HG02840 (cell line): ENCODE data around the gene NAV2.

Source experiments
- ATAC-seq: cut with Tn5 transposase; IDR thresholded peaks from one replicate; pipeline ENCODE4 v1.9.1; 2021; ENCODE audit warnings: mild to moderate bottlenecking, moderate library complexity, moderate number of reproducible peaks; ENCODE audit not compliant: unreplicated experiment, low FRiP score

NAV2 gene

GRCh38 chr11:19714022-19714386 is 1.4 kb downstream of the NAV2 start:
- ATAC-seq = no peak

GRCh38 chr11:19714387-19715363 is 2.0 kb downstream of the NAV2 start:
- no peak for ATAC-seq

- no peak for ATAC-seq
Observed at GRCh38 chr11:19715373-19715772, 2.7 kb downstream of the NAV2 start.

- no peak for ATAC-seq
Observed at GRCh38 chr11:19718051-19718450, 5.4 kb downstream of the NAV2 start.

GRCh38 chr11:19718951-19719350 is 6.3 kb downstream of the NAV2 start:
- no peak for ATAC-seq

- ATAC-seq = no peak
Observed at GRCh38 chr11:19719960-19720359, 7.3 kb downstream of the NAV2 start.

- no peak for ATAC-seq
Observed at GRCh38 chr11:19721176-19721575, 8.5 kb downstream of the NAV2 start.

GRCh38 chr11:19722702-19723101 is 10.1 kb downstream of the NAV2 start:
- ATAC-seq = no peak

GRCh38 chr11:19723572-19724342 is 11.1 kb downstream of the NAV2 start:
- no peak for ATAC-seq

GRCh38 chr11:19724765-19725164 is 12.1 kb downstream of the NAV2 start:
- no peak for ATAC-seq

GRCh38 chr11:19725379-19726079 is 12.9 kb downstream of the NAV2 start:
- ATAC-seq = no peak

GRCh38 chr11:19727246-19727645 is 14.6 kb downstream of the NAV2 start:
- ATAC-seq = no peak

- ATAC-seq = no peak
Observed at GRCh38 chr11:19728436-19728835, 15.8 kb downstream of the NAV2 start.

GRCh38 chr11:19729141-19729540 is 16.5 kb downstream of the NAV2 start:
- no peak for ATAC-seq

GRCh38 chr11:19730373-19730772 is 17.7 kb downstream of the NAV2 start:
- no peak for ATAC-seq

- ATAC-seq = no peak
Observed at GRCh38 chr11:19734171-19734570, 21.5 kb downstream of the NAV2 start.

- ATAC-seq = no peak
Observed at GRCh38 chr11:19735157-19735908, 22.7 kb downstream of the NAV2 start.

GRCh38 chr11:19735909-19736498 is 23.4 kb downstream of the NAV2 start:
- ATAC-seq = no peak

- no peak for ATAC-seq
Observed at GRCh38 chr11:19736831-19737230, 24.2 kb downstream of the NAV2 start.

GRCh38 chr11:19737575-19737974 is 24.9 kb downstream of the NAV2 start:
- ATAC-seq = no peak
